ENCODE results near the gene ENTR1. TPM values are rescaled to one million over a fixed set of nuclear protein-coding genes. Genes with fewer than 3 reads are reported as not detected.

ENTR1 gene
- total and polyA plus RNA-seq, 2 of the 13 experiments (the other 11 are each of a cell fraction or from before 2014, with no cell fraction given) = 70.1 to 76.4 TPM

DNA sequence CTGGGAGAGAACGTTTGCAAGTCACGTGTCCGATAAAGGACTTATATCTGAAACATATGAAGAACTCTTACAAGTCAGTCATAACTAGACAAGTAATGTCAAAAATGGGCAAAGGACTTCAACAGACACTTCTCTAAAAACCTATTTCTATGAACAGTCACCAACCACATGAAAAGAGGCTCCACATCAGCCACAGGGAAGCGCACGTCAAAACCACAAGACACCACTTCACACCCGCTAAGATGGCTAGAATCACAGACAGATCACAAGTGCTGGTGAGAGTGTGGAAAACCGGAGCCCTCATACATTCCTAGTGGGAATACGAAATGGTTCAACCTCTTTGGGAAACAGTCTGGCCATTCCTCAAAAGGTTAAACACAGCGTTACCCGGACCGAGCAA is 25.4 kb downstream of the ENTR1 start (continued):
- TF ChIP-seq, protein P1, sequence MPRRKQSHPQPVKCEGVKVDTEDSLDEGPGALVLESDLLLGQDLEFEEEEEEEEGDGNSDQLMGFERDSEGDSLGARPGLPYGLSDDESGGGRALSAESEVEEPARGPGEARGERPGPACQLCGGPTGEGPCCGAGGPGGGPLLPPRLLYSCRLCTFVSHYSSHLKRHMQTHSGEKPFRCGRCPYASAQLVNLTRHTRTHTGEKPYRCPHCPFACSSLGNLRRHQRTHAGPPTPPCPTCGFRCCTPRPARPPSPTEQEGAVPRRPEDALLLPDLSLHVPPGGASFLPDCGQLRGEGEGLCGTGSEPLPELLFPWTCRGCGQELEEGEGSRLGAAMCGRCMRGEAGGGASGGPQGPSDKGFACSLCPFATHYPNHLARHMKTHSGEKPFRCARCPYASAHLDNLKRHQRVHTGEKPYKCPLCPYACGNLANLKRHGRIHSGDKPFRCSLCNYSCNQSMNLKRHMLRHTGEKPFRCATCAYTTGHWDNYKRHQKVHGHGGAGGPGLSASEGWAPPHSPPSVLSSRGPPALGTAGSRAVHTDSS (CRISPR knock-in tag; conservative IDR thresholded peaks at IDR 0.05) = no peak

DNA sequence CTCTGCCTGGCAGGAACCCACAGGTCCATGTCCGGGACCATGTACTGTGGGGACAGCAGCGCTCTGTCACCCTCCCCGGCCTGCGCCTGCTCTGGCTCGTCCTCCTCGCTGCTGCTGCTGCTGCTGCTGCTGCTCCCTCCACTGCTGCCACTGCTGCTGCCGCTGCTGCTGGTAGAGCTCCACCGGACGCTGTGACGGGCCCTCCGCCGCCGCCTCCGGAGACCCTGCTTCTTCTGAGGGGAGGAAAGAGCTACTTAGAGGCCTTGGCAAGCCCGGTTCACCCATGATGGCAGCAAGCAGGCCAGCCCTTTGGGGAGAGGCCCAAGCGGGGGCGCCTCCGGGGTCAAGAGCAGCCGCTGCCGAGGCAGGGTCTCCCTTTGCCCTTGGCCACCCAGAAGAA is 27.0 kb downstream of the ENTR1 start:
- H3K27ac ChIP-seq (ENCODE audit: extremely low read length, insufficient read depth, low read length) = no peak overlapping the region
- in situ Hi-C loops (cut with HindIII; ENCODE audit: extremely low pct_ligation_motif_present, low pct_unique_long_range_greater_than_20kb) (no loop called here), intact Hi-C loops (cut with micrococcal nuclease; ENCODE audit: unreplicated experiment) (no loop called here)
- 0 out of 2 replicates have a peak, but pooled peaks cover under 1% of the 10 kb centered on the region for H3K4me1 ChIP-seq (ENCODE audit: insufficient read depth, low read length)
- ATAC-seq (no peak), DNase-seq (ENCODE audit: low spot score) (no peak), FAIRE-seq (no peak)
- ChIA-PET POLR2A (no interaction called here), CTCF (ENCODE audit: low intra/inter-chr PET ratio, low total read pairs) (no interaction called here)
- peaks cover 30 to 60% of the 10 kb centered on the region in 2 experiments; a peak in 4 of 5 replicates for H3K36me3 ChIP-seq (replicated peaks in 1 of 2; ENCODE audit: control insufficient read depth in 1 of 2, insufficient read depth in 2 of 2, low read length in 2 of 2)
- no peak overlapping the region for H3K4me2 ChIP-seq (ENCODE audit: low read depth, low read length)
- H3K9ac ChIP-seq (ENCODE audit: insufficient read depth, low read depth, low read length) = no peak overlapping the region
- no peaks in the 10 kb centered on the region for H3K27me3 ChIP-seq (ENCODE audit: control insufficient read depth in 1 of 2, insufficient read depth in 2 of 2, low read length in 2 of 2)
- no TSS peak for BruUV-seq (replicated peaks)
- H2AFZ ChIP-seq (ENCODE audit: low read length) = no peak overlapping the region
- H3K9me3 ChIP-seq (ENCODE audit: low read length) = no peaks in the 10 kb centered on the region
- H3K4me3 ChIP-seq (replicated peaks in 1 of 3; ENCODE audit: insufficient read depth in 1 of 3, low read depth in 2 of 3, low read length in 3 of 3) = no peak overlapping the region
- 97% methylated on average over 17 of the region's 20 CpGs for WGBS (ENCODE audit: low lambda C conversion rate)
- H3K79me2 ChIP-seq (ENCODE audit: insufficient read depth, low read length) = no peaks in the 10 kb centered on the region
- TF ChIP-seq, protein P2, sequence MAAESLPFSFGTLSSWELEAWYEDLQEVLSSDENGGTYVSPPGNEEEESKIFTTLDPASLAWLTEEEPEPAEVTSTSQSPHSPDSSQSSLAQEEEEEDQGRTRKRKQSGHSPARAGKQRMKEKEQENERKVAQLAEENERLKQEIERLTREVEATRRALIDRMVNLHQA (CRISPR knock-in tag; IDR thresholded peaks at IDR 0.05) = no peak
- TF ChIP-seq NRL (CRISPR knock-in tag; IDR thresholded peaks at IDR 0.05; ENCODE audit: borderline replicate concordance) = no peak
- TF ChIP-seq, protein P3, sequence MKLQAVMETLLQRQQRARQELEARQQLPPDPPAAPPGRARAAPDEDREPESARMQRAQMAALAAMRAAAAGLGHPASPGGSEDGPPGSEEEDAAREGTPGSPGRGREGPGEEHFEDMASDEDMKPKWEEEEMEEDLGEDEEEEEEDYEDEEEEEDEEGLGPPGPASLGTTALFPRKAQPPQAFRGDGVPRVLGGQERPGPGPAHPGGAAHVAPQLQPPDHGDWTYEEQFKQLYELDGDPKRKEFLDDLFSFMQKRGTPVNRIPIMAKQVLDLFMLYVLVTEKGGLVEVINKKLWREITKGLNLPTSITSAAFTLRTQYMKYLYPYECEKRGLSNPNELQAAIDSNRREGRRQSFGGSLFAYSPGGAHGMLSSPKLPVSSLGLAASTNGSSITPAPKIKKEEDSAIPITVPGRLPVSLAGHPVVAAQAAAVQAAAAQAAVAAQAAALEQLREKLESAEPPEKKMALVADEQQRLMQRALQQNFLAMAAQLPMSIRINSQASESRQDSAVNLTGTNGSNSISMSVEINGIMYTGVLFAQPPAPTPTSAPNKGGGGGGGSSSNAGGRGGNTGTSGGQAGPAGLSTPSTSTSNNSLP (IDR thresholded peaks at IDR 0.05; ENCODE audit: low read depth, low read length) = no peak
- TF ChIP-seq CENPX (CRISPR knock-in tag; IDR thresholded peaks at IDR 0.05) = no peak
- TF ChIP-seq RBFOX2 (IDR thresholded peaks at IDR 0.05; ENCODE audit: low read depth, low read length) = 0 out of 2 replicates have a peak, but pooled peaks have one; percentile 37
- no peak for TF ChIP-seq MEIS2 (CRISPR knock-in tag; IDR thresholded peaks at IDR 0.05)
- TF ChIP-seq AGO2 (optimal IDR thresholded peaks at IDR 0.05; ENCODE audit: low read depth, low read length) = peak; percentile 41
- no peak for TF ChIP-seq MAFK (conservative IDR thresholded peaks at IDR 0.05 in 1 of 2, IDR thresholded peaks at IDR 0.05 in 1 of 2; ENCODE audit: low read length in 2 of 2)
- TF ChIP-seq ZNF224 (CRISPR knock-in tag; IDR thresholded peaks at IDR 0.05) = no peak
- TF ChIP-seq, protein P4, sequence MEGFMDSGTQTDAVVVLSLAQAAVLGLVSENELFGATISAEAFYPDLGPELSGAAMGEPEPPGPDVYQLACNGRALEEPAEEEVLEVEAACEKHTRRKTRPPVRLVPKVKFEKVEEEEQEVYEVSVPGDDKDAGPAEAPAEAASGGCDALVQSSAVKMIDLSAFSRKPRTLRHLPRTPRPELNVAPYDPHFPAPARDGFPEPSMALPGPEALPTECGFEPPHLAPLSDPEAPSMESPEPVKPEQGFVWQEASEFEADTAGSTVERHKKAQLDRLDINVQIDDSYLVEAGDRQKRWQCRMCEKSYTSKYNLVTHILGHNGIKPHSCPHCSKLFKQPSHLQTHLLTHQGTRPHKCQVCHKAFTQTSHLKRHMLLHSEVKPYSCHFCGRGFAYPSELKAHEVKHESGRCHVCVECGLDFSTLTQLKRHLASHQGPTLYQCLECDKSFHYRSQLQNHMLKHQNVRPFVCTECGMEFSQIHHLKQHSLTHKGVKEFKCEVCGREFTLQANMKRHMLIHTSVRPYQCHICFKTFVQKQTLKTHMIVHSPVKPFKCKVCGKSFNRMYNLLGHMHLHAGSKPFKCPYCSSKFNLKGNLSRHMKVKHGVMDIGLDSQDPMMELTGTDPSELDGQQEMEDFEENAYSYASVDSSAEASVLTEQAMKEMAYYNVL (CRISPR knock-in tag; IDR thresholded peaks at IDR 0.05; ENCODE audit: borderline replicate concordance) = no peak
- TF ChIP-seq ZNF101 (CRISPR knock-in tag; IDR thresholded peaks at IDR 0.05; ENCODE audit: borderline replicate concordance, low read depth) = no peak
- no peak for TF ChIP-seq ZNF207 (IDR thresholded peaks at IDR 0.05; ENCODE audit: borderline replicate concordance)
- no peaks in the 10 kb centered on the region for H4K20me1 ChIP-seq (ENCODE audit: insufficient read depth, low read length)

All from HepG2 (cell line).